Trophoblast cell (in vitro differentiated cells and primary cell): Measurements from ENCODE around the gene ABCC8.
A peak's percentile ranks its signal among the peaks of the same experiment; 100 is the strongest.

Experiments used
- DNase-seq, 2 donors: peaks; one replicate each; pipeline ENCODE4 v3.0.0-alpha.2; 2016
- H2AFZ ChIP-seq: 2 replicates; pipeline ENCODE4 v1.6.1; 2013; ENCODE audit warnings: low read length, moderate library complexity, mild to moderate bottlenecking; ENCODE audit not compliant: insufficient read depth, poor library complexity
- H2AK5ac ChIP-seq: 2 replicates; pipeline ENCODE4 v1.6.1; 2013; ENCODE audit warnings: mild to moderate bottlenecking, low read length
- H2BK120ac ChIP-seq: 2 replicates; pipeline ENCODE4 v1.6.1; 2013; ENCODE audit warnings: low read length, mild to moderate bottlenecking, moderate library complexity; ENCODE audit not compliant: insufficient read depth, poor library complexity
- H2BK12ac ChIP-seq: 2 replicates; pipeline ENCODE4 v1.6.1; 2013; ENCODE audit warnings: mild to moderate bottlenecking, low read length, moderate library complexity
- H2BK5ac ChIP-seq: 2 replicates; pipeline ENCODE4 v1.6.1; 2013; ENCODE audit warnings: low read length, low read depth, moderate library complexity, mild to moderate bottlenecking; ENCODE audit not compliant: poor library complexity
- H3K14ac ChIP-seq: 2 replicates; pipeline ENCODE4 v1.6.1; 2013; ENCODE audit warnings: mild to moderate bottlenecking, low read length
- H3K18ac ChIP-seq: 2 replicates; pipeline ENCODE4 v1.6.1; 2013; ENCODE audit warnings: mild to moderate bottlenecking, low read length
- H3K23ac ChIP-seq: 2 replicates; pipeline ENCODE4 v1.6.1; 2013; ENCODE audit warnings: low read length
- H3K27ac ChIP-seq: 2 replicates; pipeline ENCODE4 v1.5.1; 2013; ENCODE audit warnings: low read depth, mild to moderate bottlenecking, inconsistent platforms, low read length, moderate library complexity
- H3K27me3 ChIP-seq: 2 replicates; pipeline ENCODE4 v1.6.1; 2013; ENCODE audit warnings: inconsistent platforms, mild to moderate bottlenecking, low read length, moderate library complexity; ENCODE audit not compliant: insufficient read depth
- H3K36me3 ChIP-seq, 2 experiments: 1 replicate in 1 of 2; 2 replicates in 1 of 2; pipeline ENCODE4 v1.6.1; 2013; ENCODE audit warnings: low read length in 2 of 2, mild to moderate bottlenecking in 2 of 2, moderate library complexity in 1 of 2; ENCODE audit not compliant: insufficient read depth in 2 of 2, control insufficient read depth in 1 of 2
- H3K4ac ChIP-seq: 2 replicates; pipeline ENCODE4 v1.6.1; 2013; ENCODE audit warnings: low read depth, mild to moderate bottlenecking, low read length, moderate library complexity
- H3K4me1 ChIP-seq, 2 experiments: 1 replicate in 1 of 2; 2 replicates in 1 of 2; pipeline ENCODE4 v1.6.1; 2013; ENCODE audit warnings: low read length in 2 of 2, mild to moderate bottlenecking in 2 of 2, moderate library complexity in 1 of 2; ENCODE audit not compliant: insufficient read depth in 2 of 2, control insufficient read depth in 1 of 2
- H3K4me2 ChIP-seq: 2 replicates; pipeline ENCODE4 v1.6.1; 2013; ENCODE audit warnings: inconsistent platforms, mild to moderate bottlenecking, low read length, moderate library complexity
- H3K4me3 ChIP-seq: 2 replicates; pipeline ENCODE4 v1.5.1; 2013; ENCODE audit warnings: mild to moderate bottlenecking, low read depth, low read length, inconsistent platforms
- H3K79me1 ChIP-seq: one replicate; pipeline ENCODE4 v1.6.1; 2013; ENCODE audit warnings: low read length
- H3K79me2 ChIP-seq: 2 replicates; pipeline ENCODE4 v1.6.1; 2013; ENCODE audit warnings: low read length, mild to moderate bottlenecking; ENCODE audit not compliant: control insufficient read depth, insufficient read depth, poor library complexity
- H3K9ac ChIP-seq: 2 replicates; pipeline ENCODE4 v1.6.1; 2013; ENCODE audit warnings: mild to moderate bottlenecking, low read length
- H3K9me3 ChIP-seq: 2 replicates; pipeline ENCODE4 v1.6.1; 2013; ENCODE audit warnings: low read depth, mild to moderate bottlenecking, control low read depth, inconsistent platforms, low read length; ENCODE audit not compliant: insufficient read depth
- H4K12ac ChIP-seq: 2 replicates; pipeline ENCODE4 v1.6.1; 2013; ENCODE audit warnings: low read depth, mild to moderate bottlenecking, low read length, moderate library complexity
- H4K8ac ChIP-seq: 2 replicates; pipeline ENCODE4 v1.6.1; 2013; ENCODE audit warnings: low read depth, mild to moderate bottlenecking, low read length, moderate library complexity
- H4K91ac ChIP-seq: one replicate; pipeline ENCODE4 v1.6.1; 2013; ENCODE audit warnings: low read depth, mild to moderate bottlenecking, low read length, moderate library complexity
- WGBS: extraction: QIAGEN DNeasy Blood & Tissue Kit; methylation state at CpG from one replicate; pipeline ENCODE4 v1.1.7; 2013; ENCODE audit warnings: missing lambda C conversion rate; ENCODE audit not compliant: insufficient read length, insufficient coverage; ENCODE audit errors: extremely low coverage; 5-methylcytosine and 5-hydroxymethylcytosine counted together

Gene ABCC8

GRCh38 chr11:17479284-17480214, 2.9 kb upstream of the ABCC8 start:
- H3K36me3 ChIP-seq: no peaks in the 10 kb centered on the region
- no peak overlapping the region for H3K4me3 ChIP-seq
- H3K14ac ChIP-seq: no peak overlapping the region
- H3K27me3 ChIP-seq: peaks cover 35% of the 10 kb centered on the region
- H3K4me2 ChIP-seq: no peak overlapping the region
- H2AK5ac ChIP-seq: no peak overlapping the region
- no peak overlapping the region for H4K12ac ChIP-seq
- no peak overlapping the region for H3K23ac ChIP-seq
- no peak overlapping the region for H3K27ac ChIP-seq
- H4K8ac ChIP-seq: no peak overlapping the region
- H3K4me1 ChIP-seq: no peaks in the 10 kb centered on the region
- no peak overlapping the region for H3K9ac ChIP-seq
- no peaks in the 10 kb centered on the region for H3K79me1 ChIP-seq
- no peak overlapping the region for H2BK120ac ChIP-seq
- H3K79me2 ChIP-seq: no peaks in the 10 kb centered on the region
- peak in 1 of 2 donors; percentile 37 for DNase-seq
- no peak overlapping the region for H3K4ac ChIP-seq
- H4K91ac ChIP-seq: no peak overlapping the region
- H3K18ac ChIP-seq: no peak overlapping the region
- H2BK5ac ChIP-seq: no peak overlapping the region
- no peak overlapping the region for H2BK12ac ChIP-seq
- H3K9me3 ChIP-seq: peaks cover 8% of the 10 kb centered on the region
- no CpG with 5 or more reads among the region's 14 CpGs for WGBS
- H2AFZ ChIP-seq: no peak overlapping the region

GRCh38 chr11:17478070-17478469, 1.4 kb upstream of the ABCC8 start:
- H3K18ac ChIP-seq: no peak overlapping the region
- H4K8ac ChIP-seq: no peak overlapping the region
- no peaks in the 10 kb centered on the region for H3K79me1 ChIP-seq
- H3K9ac ChIP-seq: no peak overlapping the region
- no peak overlapping the region for H2BK5ac ChIP-seq
- no peaks in the 10 kb centered on the region for H3K36me3 ChIP-seq
- no peak overlapping the region for H3K14ac ChIP-seq
- peaks cover 9% of the 10 kb centered on the region for H3K9me3 ChIP-seq
- no peak overlapping the region for H2AK5ac ChIP-seq
- no peak overlapping the region for H2AFZ ChIP-seq
- H4K91ac ChIP-seq: no peak overlapping the region
- no peak overlapping the region for H2BK12ac ChIP-seq
- no peak overlapping the region for H3K27ac ChIP-seq
- no peaks in the 10 kb centered on the region for H3K79me2 ChIP-seq
- H3K4me2 ChIP-seq: no peak overlapping the region
- H2BK120ac ChIP-seq: no peak overlapping the region
- no peak overlapping the region for H3K23ac ChIP-seq
- H3K4me1 ChIP-seq: no peaks in the 10 kb centered on the region
- H3K4ac ChIP-seq: no peak overlapping the region
- no peak overlapping the region for H3K4me3 ChIP-seq
- H3K27me3 ChIP-seq: peaks cover 39% of the 10 kb centered on the region
- no peak for DNase-seq
- no peak overlapping the region for H4K12ac ChIP-seq
- WGBS: no CpG with 5 or more reads among the region's 6 CpGs

- Histone ChIP-seq H3K14ac (no peak overlapping the region), H3K9me3 (peaks cover 9% of the 10 kb centered on the region), H2BK12ac (no peak overlapping the region), H3K4ac (no peak overlapping the region), H2BK120ac (no peak overlapping the region), H3K79me1 (no peaks in the 10 kb centered on the region), H3K4me3 (no peak overlapping the region), H3K9ac (no peak overlapping the region), H4K12ac (no peak overlapping the region), H2AFZ (no peak overlapping the region), H4K91ac (no peak overlapping the region), H3K23ac (no peak overlapping the region), H3K36me3 (no peaks in the 10 kb centered on the region), H3K4me1 (no peaks in the 10 kb centered on the region), H3K79me2 (no peaks in the 10 kb centered on the region), H3K27me3 (peaks cover 39% of the 10 kb centered on the region), H2BK5ac (no peak overlapping the region), H3K27ac (no peak overlapping the region), H3K18ac (no peak overlapping the region), H2AK5ac (no peak overlapping the region), H3K4me2 (no peak overlapping the region), H4K8ac (no peak overlapping the region)
- no CpG with 5 or more reads among the region's 6 CpGs for WGBS
- DNase-seq: no peak
Observed at GRCh38 chr11:17477361-17477760, 716 bp upstream of the ABCC8 start.

- no peak overlapping the region for H4K8ac ChIP-seq
- H3K27me3 ChIP-seq: peaks cover 39% of the 10 kb centered on the region
- H3K27ac ChIP-seq: no peak overlapping the region
- no CpG with 5 or more reads among the region's 9 CpGs for WGBS
- no peak overlapping the region for H2AFZ ChIP-seq
- no peak overlapping the region for H3K14ac ChIP-seq
- no peak overlapping the region for H2BK5ac ChIP-seq
- H2BK12ac ChIP-seq: no peak overlapping the region
- H3K4ac ChIP-seq: no peak overlapping the region
- H3K4me2 ChIP-seq: no peak overlapping the region
- H2AK5ac ChIP-seq: no peak overlapping the region
- no peaks in the 10 kb centered on the region for H3K79me2 ChIP-seq
- H3K18ac ChIP-seq: no peak overlapping the region
- no peaks in the 10 kb centered on the region for H3K79me1 ChIP-seq
- peaks cover 9% of the 10 kb centered on the region for H3K9me3 ChIP-seq
- no peak overlapping the region for H3K9ac ChIP-seq
- H2BK120ac ChIP-seq: no peak overlapping the region
- no peak for DNase-seq
- H3K23ac ChIP-seq: no peak overlapping the region
- no peak overlapping the region for H4K12ac ChIP-seq
- no peak overlapping the region for H4K91ac ChIP-seq
- no peaks in the 10 kb centered on the region for H3K4me1 ChIP-seq
- no peak overlapping the region for H3K4me3 ChIP-seq
- H3K36me3 ChIP-seq: no peaks in the 10 kb centered on the region
Observed at GRCh38 chr11:17477084-17477333, 364 bp upstream of the ABCC8 start.
